ENCODE data around the gene SMIM41.

SMIM41 gene

GRCh38 chr12:52149182-52149641, 69.7 kb downstream of the SMIM41 start:
- no peaks in the 10 kb centered on the region for H3K9me2 ChIP-seq (replicated peaks; ENCODE audit: low read depth, low read length)
- TF ChIP-seq CTCF (conservative IDR thresholded peaks at IDR 0.05; ENCODE audit: low read length) (no peak), EZH2phosphoT487 (IDR thresholded peaks at IDR 0.05; ENCODE audit: borderline replicate concordance) (no peak)
- H3K36me3 ChIP-seq (ENCODE audit: insufficient read depth, low read length) = no peaks in the 10 kb centered on the region
- no peak overlapping the region for H2AFZ ChIP-seq (ENCODE audit: low read length)
- H3K27me3 ChIP-seq (ENCODE audit: insufficient read depth, low read length, poor library complexity, severe bottlenecking) = no peaks in the 10 kb centered on the region
- no peaks in the 10 kb centered on the region for H3K79me2 ChIP-seq (ENCODE audit: insufficient read depth, low read length)
- H3F3A ChIP-seq (ENCODE audit: low read depth) = no peaks in the 10 kb centered on the region
- H3K4me2 ChIP-seq (ENCODE audit: low read depth, low read length, poor library complexity, severe bottlenecking) = no peak overlapping the region
- no peak overlapping the region for H3K9ac ChIP-seq (ENCODE audit: low read depth, low read length, poor library complexity, severe bottlenecking)
- H4K20me1 ChIP-seq (ENCODE audit: insufficient read depth, low read length, poor library complexity, severe bottlenecking) = no peaks in the 10 kb centered on the region
- no peak overlapping the region for H3K4me3 ChIP-seq (ENCODE audit: low read length, poor library complexity, severe bottlenecking)
- H3K4me1 ChIP-seq (ENCODE audit: insufficient read depth, low read length, poor library complexity, severe bottlenecking) = no peaks in the 10 kb centered on the region
- H3K9me3 ChIP-seq (ENCODE audit: insufficient read depth, low read depth, low read length) = no peaks in the 10 kb centered on the region

GRCh38 chr12:52149651-52150241, 70.2 kb downstream of the SMIM41 start:
- Histone ChIP-seq H3K4me3 (ENCODE audit: low read length, poor library complexity, severe bottlenecking) (no peak overlapping the region), H4K20me1 (ENCODE audit: insufficient read depth, low read length, poor library complexity, severe bottlenecking) (no peaks in the 10 kb centered on the region), H3K4me2 (ENCODE audit: low read depth, low read length, poor library complexity, severe bottlenecking) (no peak overlapping the region), H3F3A (ENCODE audit: low read depth) (no peaks in the 10 kb centered on the region), H3K9me3 (ENCODE audit: insufficient read depth, low read depth, low read length) (no peaks in the 10 kb centered on the region), H3K27me3 (ENCODE audit: insufficient read depth, low read length, poor library complexity, severe bottlenecking) (no peaks in the 10 kb centered on the region), H3K9me2 (replicated peaks; ENCODE audit: low read depth, low read length) (no peaks in the 10 kb centered on the region), H3K9ac (ENCODE audit: low read depth, low read length, poor library complexity, severe bottlenecking) (no peak overlapping the region), H3K79me2 (ENCODE audit: insufficient read depth, low read length) (no peaks in the 10 kb centered on the region), H3K4me1 (ENCODE audit: insufficient read depth, low read length, poor library complexity, severe bottlenecking) (no peaks in the 10 kb centered on the region), H3K36me3 (ENCODE audit: insufficient read depth, low read length) (no peaks in the 10 kb centered on the region), H2AFZ (ENCODE audit: low read length) (no peak overlapping the region)
- TF ChIP-seq CTCF (conservative IDR thresholded peaks at IDR 0.05; ENCODE audit: low read length) = no peak
- TF ChIP-seq EZH2phosphoT487 (IDR thresholded peaks at IDR 0.05; ENCODE audit: borderline replicate concordance) = no peak

- H3F3A ChIP-seq (ENCODE audit: low read depth) = no peaks in the 10 kb centered on the region
- H3K4me1 ChIP-seq (ENCODE audit: insufficient read depth, low read length, poor library complexity, severe bottlenecking) = no peaks in the 10 kb centered on the region
- H3K4me3 ChIP-seq (ENCODE audit: low read length, poor library complexity, severe bottlenecking) = no peak overlapping the region
- H4K20me1 ChIP-seq (ENCODE audit: insufficient read depth, low read length, poor library complexity, severe bottlenecking) = no peaks in the 10 kb centered on the region
- H3K36me3 ChIP-seq (ENCODE audit: insufficient read depth, low read length) = no peaks in the 10 kb centered on the region
- H3K27me3 ChIP-seq (ENCODE audit: insufficient read depth, low read length, poor library complexity, severe bottlenecking) = no peaks in the 10 kb centered on the region
- no peaks in the 10 kb centered on the region for H3K79me2 ChIP-seq (ENCODE audit: insufficient read depth, low read length)
- no peak overlapping the region for H2AFZ ChIP-seq (ENCODE audit: low read length)
- no peak overlapping the region for H3K9ac ChIP-seq (ENCODE audit: low read depth, low read length, poor library complexity, severe bottlenecking)
- no peak for TF ChIP-seq EZH2phosphoT487 (IDR thresholded peaks at IDR 0.05; ENCODE audit: borderline replicate concordance)
- H3K4me2 ChIP-seq (ENCODE audit: low read depth, low read length, poor library complexity, severe bottlenecking) = no peak overlapping the region
- no peaks in the 10 kb centered on the region for H3K9me2 ChIP-seq (replicated peaks; ENCODE audit: low read depth, low read length)
- H3K9me3 ChIP-seq (ENCODE audit: insufficient read depth, low read depth, low read length) = no peaks in the 10 kb centered on the region
These were observed 71.8 kb downstream of the SMIM41 start for GRCh38 chr12:52151153-52151836.
